CD14-positive monocyte (primary cell): ENCODE measurements around the gene HSBP1L1. TPM values are rescaled to one million over a fixed set of nuclear protein-coding genes. Genes with fewer than 3 reads are reported as not detected.

Source experiments
- DNase-seq, 3 donors: peaks; one replicate each; pipeline ENCODE4 v3.0.0-alpha.2; 2011 to 2022
- H2AFZ ChIP-seq: 2 replicates; pipeline ENCODE4 v1.6.0; 2012; ENCODE audit warnings: mild to moderate bottlenecking, low read depth, low read length, inconsistent platforms; ENCODE audit not compliant: insufficient read depth, poor library complexity, severe bottlenecking
- H3K27ac ChIP-seq, 2 donors: 1 replicate in 1 of 2; 2 replicates in 1 of 2; pipeline ENCODE4 v1.5.1; 2012 to 2013; ENCODE audit warnings: low read length in 2 of 2, control low read depth in 1 of 2, inconsistent platforms in 1 of 2, low read depth in 1 of 2, mild to moderate bottlenecking in 1 of 2
- H3K27me3 ChIP-seq, 2 donors: one replicate each; pipeline versions ENCODE4 v1.6.0 to v1.6.1; 2011 to 2013; ENCODE audit warnings: low read length in 2 of 2; ENCODE audit not compliant: control insufficient read depth in 2 of 2, insufficient read depth in 2 of 2
- H3K36me3 ChIP-seq, 2 donors: replicated peaks in 1 of 2; 1 replicate in 1 of 2; 2 replicates in 1 of 2; pipeline versions ENCODE4 v1.5.1 to v1.6.1; 2012 to 2013; ENCODE audit warnings: low read length in 2 of 2, control low read depth in 1 of 2, inconsistent platforms in 1 of 2, mild to moderate bottlenecking in 1 of 2; ENCODE audit not compliant: insufficient read depth in 2 of 2, control insufficient read depth in 1 of 2
- H3K4me1 ChIP-seq, 2 donors: 1 replicate in 1 of 2; 2 replicates in 1 of 2; pipeline versions ENCODE4 v1.5.1 to v1.6.1; 2012 to 2013; ENCODE audit warnings: low read length in 2 of 2, control low read depth in 1 of 2, inconsistent platforms in 1 of 2, mild to moderate bottlenecking in 1 of 2, moderate library complexity in 1 of 2; ENCODE audit not compliant: insufficient read depth in 2 of 2, control insufficient read depth in 1 of 2
- H3K4me2 ChIP-seq: replicated peaks from 2 replicates; pipeline ENCODE3; 2012; ENCODE audit warnings: low read length, moderate library complexity, mild to moderate bottlenecking; ENCODE audit not compliant: poor library complexity, severe bottlenecking; ENCODE audit errors: extremely low read depth
- H3K4me3 ChIP-seq, 3 experiments: fragments of 200-600 bp in 1 of 3; sonication (generic) in 1 of 3; replicated peaks in 1 of 3; 1 replicate in 2 of 3; 2 replicates in 1 of 3; pipeline ENCODE4 v1.5.1; 2011 to 2013; ENCODE audit warnings: low read length in 3 of 3, mild to moderate bottlenecking in 3 of 3, control low read depth in 2 of 3, low read depth in 2 of 3, inconsistent platforms in 1 of 3, moderate library complexity in 1 of 3
- H3K79me2 ChIP-seq: 2 replicates; pipeline ENCODE4 v1.6.0; 2012; ENCODE audit warnings: mild to moderate bottlenecking, control low read depth, inconsistent platforms, low read length, moderate library complexity; ENCODE audit not compliant: insufficient read depth
- H3K9ac ChIP-seq: 2 replicates; pipeline ENCODE4 v1.6.0; 2017; ENCODE audit warnings: low read length, mild to moderate bottlenecking; ENCODE audit not compliant: insufficient read depth, poor library complexity, severe bottlenecking
- H3K9me3 ChIP-seq, 2 donors: replicated peaks in 1 of 2; 1 replicate in 1 of 2; 2 replicates in 1 of 2; pipeline versions ENCODE4 v1.5.1 to v1.6.1; 2012 to 2013; ENCODE audit warnings: low read length in 2 of 2, control low read depth in 1 of 2; ENCODE audit not compliant: control insufficient read depth in 1 of 2, insufficient read depth in 1 of 2
- H4K20me1 ChIP-seq: 2 replicates; pipeline ENCODE4 v1.6.0; 2012; ENCODE audit warnings: mild to moderate bottlenecking, low read length, control low read depth, moderate library complexity; ENCODE audit not compliant: insufficient read depth
- H3K27ac Mint-ChIP-seq, 7 donors: one replicate each; pipeline ENCODE4 v1.8.0; 2020; ENCODE audit warnings: mild to moderate bottlenecking in 7 of 7, mixed read lengths in 7 of 7, moderate library complexity in 6 of 7, inconsistent platforms in 2 of 7
- H3K27me3 Mint-ChIP-seq, 3 donors: one replicate each; pipeline ENCODE4 v1.8.0; 2021 to 2022; ENCODE audit warnings: low read depth in 3 of 3, mild to moderate bottlenecking in 3 of 3, mixed read lengths in 3 of 3, moderate library complexity in 3 of 3, inconsistent platforms in 1 of 3
- H3K36me3 Mint-ChIP-seq, 2 donors: one replicate each; pipeline ENCODE4 v1.8.0; 2020; ENCODE audit warnings: mixed read lengths in 2 of 2, inconsistent platforms in 1 of 2, mild to moderate bottlenecking in 1 of 2
- H3K4me1 Mint-ChIP-seq: one replicate; pipeline ENCODE4 v1.8.0; 2020; ENCODE audit warnings: mild to moderate bottlenecking, mixed read lengths
- H3K4me3 Mint-ChIP-seq, 2 donors: one replicate each; pipeline ENCODE4 v1.8.0; 2020; ENCODE audit warnings: mild to moderate bottlenecking in 2 of 2, mixed read lengths in 2 of 2, moderate library complexity in 1 of 2
- H3K9me3 Mint-ChIP-seq, 7 donors: one replicate each; pipeline ENCODE4 v1.8.0; 2020 to 2022; ENCODE audit warnings: mixed read lengths in 7 of 7, mild to moderate bottlenecking in 6 of 7, moderate library complexity in 6 of 7, inconsistent platforms in 2 of 7
- WGBS: methylation state at CpG from one replicate; pipeline ENCODE4 v1.1.5; 2013; ENCODE audit warnings: missing lambda C conversion rate; ENCODE audit not compliant: insufficient coverage; 5-methylcytosine and 5-hydroxymethylcytosine counted together
- intact Hi-C, 2 donors: fragments of 100-400 bp; cut with micrococcal nuclease; formaldehyde crosslinking; loops; one replicate each; pipeline versions ENCODE4 v1.15.0 to v1.15.1; 2023
- polyA plus RNA-seq, 3 donors: library from polyadenylated mRNA; depleted of rRNA in 1 of 3; unstranded in 2 of 3; stranded (reverse) in 1 of 3; fragments of 300-500 nt in 2 of 3; fragments of >200 nt in 1 of 3; fragmentation: Illumina TruSeq in 2 of 3; gene quantifications; 1 replicate in 2 of 3; 2 replicates in 1 of 3; pipeline ENCODE4 v1.2.3, GENCODE V29; 2012 to 2021
- TF ChIP-seq, protein P1 (sequence below): fragments of 200-600 bp; IDR thresholded peaks from one replicate; pipeline ENCODE4 v1.8.0; 2022; ENCODE audit warnings: antibody characterized with exemption, mild to moderate bottlenecking

The HSBP1L1 gene
- polyA plus RNA-seq, 3 donors, result 2.5 to 13.2 (median 10.8) TPM

DNA sequence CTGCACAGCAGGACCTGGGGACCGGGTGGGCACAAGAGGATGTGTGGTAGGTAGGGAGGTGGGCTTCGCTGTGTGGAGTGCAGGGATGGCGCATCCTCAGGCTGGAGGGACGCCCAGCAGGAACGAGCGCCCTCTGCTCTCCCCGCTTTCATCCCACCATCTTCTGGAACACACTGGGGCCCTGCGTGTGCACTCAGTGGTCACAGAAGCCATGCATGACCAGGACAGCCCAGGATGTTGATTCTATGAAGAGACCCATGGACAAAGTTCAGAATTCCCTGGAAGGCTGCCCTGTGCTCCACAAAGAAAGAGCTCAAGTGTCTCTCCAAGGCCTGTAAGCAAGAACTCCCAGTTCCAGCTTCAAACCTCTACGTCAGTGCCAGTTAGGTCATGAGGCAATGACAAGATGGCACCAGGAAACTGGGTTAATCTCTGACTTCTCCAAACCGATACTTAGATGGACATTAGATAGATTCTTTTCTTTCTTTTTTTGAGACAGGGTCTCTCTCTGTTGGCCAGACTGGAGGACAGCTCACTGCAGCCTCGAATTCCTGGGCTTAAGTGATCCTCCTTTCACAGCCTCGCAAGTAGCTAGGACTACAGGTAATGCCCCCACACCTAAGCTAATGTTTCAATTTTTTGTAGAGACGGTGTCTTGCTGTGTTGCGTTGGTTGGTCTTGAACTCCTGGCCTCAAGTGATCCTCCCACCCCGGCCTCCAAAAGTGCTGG, 16.4 kb upstream of the HSBP1L1 start:
- peaks cover 0 to 2% (median 0%) of the 10 kb centered on the region in 7 donors for H3K9me3 Mint-ChIP-seq
- no peak overlapping the region for H3K4me3 ChIP-seq
- H3K79me2 ChIP-seq, result peaks cover 80% of the 10 kb centered on the region
- no peak overlapping the region for H3K27ac ChIP-seq
- H3K36me3 ChIP-seq, result peaks cover 23 to 59% of the 10 kb centered on the region in 2 donors
- no peak overlapping the region for H3K4me2 ChIP-seq
- H3K27me3 ChIP-seq, result peaks cover 0 to 2% of the 10 kb centered on the region in 2 donors
- WGBS, result 96% methylated on average over 8 of the region's 15 CpGs
- DNase-seq, result no peak
- H3K27ac Mint-ChIP-seq, result peak overlapping the region in 3 of 7 donors; percentile 7 to 88 (median 36)
- peaks cover 38 to 57% of the 10 kb centered on the region in 2 donors for H3K36me3 Mint-ChIP-seq
- peaks cover 37% of the 10 kb centered on the region for H3K4me1 Mint-ChIP-seq
- no peak overlapping the region for H3K4me3 Mint-ChIP-seq
- TF ChIP-seq, protein P1, sequence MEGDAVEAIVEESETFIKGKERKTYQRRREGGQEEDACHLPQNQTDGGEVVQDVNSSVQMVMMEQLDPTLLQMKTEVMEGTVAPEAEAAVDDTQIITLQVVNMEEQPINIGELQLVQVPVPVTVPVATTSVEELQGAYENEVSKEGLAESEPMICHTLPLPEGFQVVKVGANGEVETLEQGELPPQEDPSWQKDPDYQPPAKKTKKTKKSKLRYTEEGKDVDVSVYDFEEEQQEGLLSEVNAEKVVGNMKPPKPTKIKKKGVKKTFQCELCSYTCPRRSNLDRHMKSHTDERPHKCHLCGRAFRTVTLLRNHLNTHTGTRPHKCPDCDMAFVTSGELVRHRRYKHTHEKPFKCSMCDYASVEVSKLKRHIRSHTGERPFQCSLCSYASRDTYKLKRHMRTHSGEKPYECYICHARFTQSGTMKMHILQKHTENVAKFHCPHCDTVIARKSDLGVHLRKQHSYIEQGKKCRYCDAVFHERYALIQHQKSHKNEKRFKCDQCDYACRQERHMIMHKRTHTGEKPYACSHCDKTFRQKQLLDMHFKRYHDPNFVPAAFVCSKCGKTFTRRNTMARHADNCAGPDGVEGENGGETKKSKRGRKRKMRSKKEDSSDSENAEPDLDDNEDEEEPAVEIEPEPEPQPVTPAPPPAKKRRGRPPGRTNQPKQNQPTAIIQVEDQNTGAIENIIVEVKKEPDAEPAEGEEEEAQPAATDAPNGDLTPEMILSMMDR, result no peak
- H4K20me1 ChIP-seq, result peaks cover 77% of the 10 kb centered on the region
- no peak overlapping the region for H3K9ac ChIP-seq
- peaks cover 0 to 10% (median 6%) of the 10 kb centered on the region in 3 donors for H3K27me3 Mint-ChIP-seq
- peaks cover 23 to 35% of the 10 kb centered on the region in 2 donors for H3K4me1 ChIP-seq
- intact Hi-C loops, result loop anchor here (5.0 to 10.0 kb wide), 4 partner anchors 36 to 261 kb away; partner anchors contain the start of gene ADNP2 (in 1 of the 2)
- no peak overlapping the region for H2AFZ ChIP-seq
- no peaks in the 10 kb centered on the region for H3K9me3 ChIP-seq

DNA sequence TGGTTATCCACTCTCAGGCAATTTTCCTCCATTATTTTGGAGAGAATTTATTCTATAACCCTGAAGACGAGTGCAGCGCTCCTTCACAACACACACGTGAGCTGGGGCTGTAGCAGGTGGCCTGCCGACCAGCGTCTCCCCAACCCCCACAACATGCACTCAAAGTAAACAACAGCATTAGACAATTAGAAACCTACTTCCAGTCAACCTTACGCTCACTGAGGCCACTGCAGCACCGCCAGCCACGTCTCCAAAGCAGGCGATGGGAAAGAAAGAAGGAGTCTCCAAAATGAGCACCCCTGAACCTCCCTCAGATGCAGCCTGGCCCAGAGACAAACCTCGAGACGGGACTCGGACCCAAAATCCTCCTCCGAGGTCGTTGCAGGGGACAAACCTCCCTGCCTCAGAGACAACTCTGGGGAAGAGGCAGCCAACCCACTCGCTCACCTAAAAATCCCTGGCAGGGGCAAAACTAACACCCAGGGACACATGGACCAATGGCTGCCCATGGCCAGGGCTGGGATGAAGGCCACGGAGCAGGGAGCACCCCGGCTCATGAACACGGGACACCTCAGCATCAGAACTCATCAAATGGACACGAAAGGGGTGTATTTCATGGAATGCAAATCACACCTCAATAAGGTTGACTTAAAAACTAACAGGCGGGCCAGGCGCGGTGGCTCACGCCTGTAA, 15.6 kb upstream of the HSBP1L1 start:
- Mint-ChIP-seq H3K36me3 (peaks cover 35 to 50% of the 10 kb centered on the region in 2 donors), H3K27ac (peak overlapping the region; percentile 85 to 94 (median 93)), H3K27me3 (peaks cover under 1 to 11% (median 5%) of the 10 kb centered on the region in 3 donors), H3K9me3 (no peaks in the 10 kb centered on the region), H3K4me1 (peaks cover 37% of the 10 kb centered on the region), H3K4me3 (peak overlapping the region; percentile 46 to 87)
- H3K36me3 ChIP-seq, result peaks cover 17 to 51% of the 10 kb centered on the region in 2 donors
- WGBS, result 87% methylated on average over 13 of the region's 23 CpGs
- H2AFZ ChIP-seq, result no peak overlapping the region
- H3K4me2 ChIP-seq, result peak overlapping the region; percentile 82
- intact Hi-C loops, result loop anchor here (5.0 to 10.0 kb wide), 4 partner anchors 37 to 262 kb away; partner anchors contain the start of gene ADNP2 (in 1 of the 2)
- DNase-seq, result no peak
- peak overlapping the region; percentile 64 to 80 for H3K27ac ChIP-seq
- peaks cover 69% of the 10 kb centered on the region for H4K20me1 ChIP-seq
- peaks cover 0 to 2% of the 10 kb centered on the region in 2 donors for H3K27me3 ChIP-seq
- peaks cover 23 to 35% of the 10 kb centered on the region in 2 donors for H3K4me1 ChIP-seq
- H3K9me3 ChIP-seq, result no peaks in the 10 kb centered on the region
- peaks cover 72% of the 10 kb centered on the region for H3K79me2 ChIP-seq
- peak overlapping the region in 1 of 3 experiments; percentile 98 for H3K4me3 ChIP-seq
- peak overlapping the region; percentile 95 for H3K9ac ChIP-seq
- TF ChIP-seq, protein P1, result no peak
